SK-N-SH (cell line): ENCODE data around the gene CASP9. TPM values are rescaled to one million over a fixed set of nuclear protein-coding genes. Genes with fewer than 3 reads are reported as not detected.

ENCODE experiments used
- CTCF ChIA-PET: fragments of 300-600, 350-600 bp; formaldehyde crosslinking; extraction: SDS; loops from one replicate; lab custom pipeline; 2021; lab: Yijun Ruan, JAX
- POLR2A ChIA-PET: fragments of 350-600 bp; sonication (Branson Sonifier 250); formaldehyde crosslinking; extraction: SDS; loops from one replicate; lab custom pipeline; 2020; ENCODE audit warnings: antibody characterized with exemption, inconsistent platforms; lab: Yijun Ruan, JAX
- DNase-seq: peaks from one replicate; pipeline ENCODE4 v3.0.0; 2012
- H2AFZ ChIP-seq: fragments of 200-600 bp; sonication (generic); 2 replicates; pipeline ENCODE4 v1.8.1; 2016; ENCODE audit warnings: antibody characterized with exemption, mild to moderate bottlenecking, low read depth
- H3F3A ChIP-seq: fragments of 200-600 bp; sonication (generic); replicated peaks from 2 replicates; pipeline ENCODE3; 2016; ENCODE audit warnings: antibody characterized with exemption, mild to moderate bottlenecking; ENCODE audit not compliant: insufficient read depth
- H3K27ac ChIP-seq, 2 experiments: fragments of 200-500 bp in 1 of 2; fragments of 200-600 bp in 1 of 2; sonication (Bioruptor generic) in 1 of 2; sonication (generic), shearing (Covaris generic) in 1 of 2; 2 replicates each; pipeline versions ENCODE4 v1.5.1 to v1.6.1; 2014 to 2016; ENCODE audit warnings: low read depth in 2 of 2, inconsistent platforms in 1 of 2, low read length in 1 of 2, mild to moderate bottlenecking in 1 of 2, mixed read lengths in 1 of 2
- H3K27me3 ChIP-seq: fragments of 200-600 bp; sonication (generic), shearing (Covaris generic); 2 replicates; pipeline ENCODE4 v1.6.1; 2016; ENCODE audit warnings: mixed run types; ENCODE audit not compliant: insufficient read depth
- H3K36me3 ChIP-seq, 2 experiments: fragments of 200-500 bp in 1 of 2; fragments of 200-600 bp in 1 of 2; sonication (Bioruptor generic) in 1 of 2; sonication (generic) in 1 of 2; replicated peaks in 1 of 2; 2 replicates each; pipeline versions ENCODE3 to v1.5.1; 2014 to 2016; ENCODE audit warnings: low read length in 1 of 2, mild to moderate bottlenecking in 1 of 2; ENCODE audit not compliant: insufficient read depth in 2 of 2, control insufficient read depth in 1 of 2
- H3K4me1 ChIP-seq, 2 experiments: fragments of 200-500 bp in 1 of 2; fragments of 200-600 bp in 1 of 2; sonication (Bioruptor generic) in 1 of 2; sonication (generic), shearing (Covaris generic) in 1 of 2; 2 replicates each; pipeline versions ENCODE4 v1.5.1 to v1.6.1; 2014 to 2016; ENCODE audit warnings: low read depth in 1 of 2, low read length in 1 of 2, mixed run types in 1 of 2; ENCODE audit not compliant: insufficient read depth in 2 of 2, control insufficient read depth in 1 of 2
- H3K4me2 ChIP-seq: fragments of 200-600 bp; sonication (generic), shearing (Covaris generic); 2 replicates; pipeline ENCODE4 v1.6.1; 2017; ENCODE audit warnings: mixed run types
- H3K4me3 ChIP-seq, 2 experiments: fragments of 200-500 bp in 1 of 2; fragments of 200-600 bp in 1 of 2; sonication (Bioruptor generic) in 1 of 2; sonication (generic), shearing (Covaris generic) in 1 of 2; 2 replicates each; pipeline versions ENCODE4 v1.5.1 to v1.8.1; 2014 to 2016; ENCODE audit warnings: low read depth in 2 of 2, inconsistent platforms in 1 of 2, low read length in 1 of 2, mild to moderate bottlenecking in 1 of 2, mixed read lengths in 1 of 2, moderate library complexity in 1 of 2
- H3K79me2 ChIP-seq: fragments of 200-600 bp; sonication (generic); 2 replicates; pipeline ENCODE4 v1.8.1; 2017; ENCODE audit warnings: mild to moderate bottlenecking; ENCODE audit not compliant: insufficient read depth
- H3K9ac ChIP-seq: fragments of 200-600 bp; sonication (generic); 2 replicates; pipeline ENCODE4 v1.6.1; 2017; ENCODE audit warnings: mixed run types
- H3K9me2 ChIP-seq: fragments of 200-600 bp; sonication (generic); 2 replicates; pipeline ENCODE4 v1.6.1; 2017; ENCODE audit warnings: mixed run types
- H3K9me3 ChIP-seq: fragments of 200-600 bp; sonication (generic); 2 replicates; pipeline ENCODE4 v1.6.1; 2017; ENCODE audit warnings: mixed run types, mild to moderate bottlenecking, moderate library complexity
- H4K20me1 ChIP-seq: fragments of 200-600 bp; sonication (generic); 2 replicates; pipeline ENCODE4 v1.6.1; 2017; ENCODE audit warnings: mild to moderate bottlenecking, mixed run types; ENCODE audit not compliant: insufficient read depth
- IRF3 ChIP-seq: fragments of 150-350 bp; IDR thresholded peaks from 2 replicates; pipeline ENCODE4 v1.6.1; 2016; ENCODE audit warnings: mild to moderate bottlenecking, low read depth, low read length
- JUND ChIP-seq: IDR thresholded peaks from 2 replicates; pipeline ENCODE4 v1.4.0; 2012
- MEF2A ChIP-seq: IDR thresholded peaks from 2 replicates; pipeline ENCODE4 v1.4.0; 2012; ENCODE audit warnings: low read depth, borderline replicate concordance
- REST ChIP-seq: IDR thresholded peaks from 2 replicates; pipeline ENCODE4 v1.6.1; 2012; ENCODE audit warnings: mild to moderate bottlenecking, low read depth, low read length, moderate library complexity
- RFX5 ChIP-seq: IDR thresholded peaks from 2 replicates; pipeline ENCODE4 v1.6.1; 2012; ENCODE audit warnings: mild to moderate bottlenecking, improper control_type of control experiment, low read length
- SMC3 ChIP-seq: IDR thresholded peaks from 2 replicates; pipeline ENCODE4 v1.6.1; 2012; ENCODE audit warnings: low read depth, low read length, improper control_type of control experiment
- TAF1 ChIP-seq: IDR thresholded peaks from 2 replicates; pipeline ENCODE4 v1.6.1; 2012; ENCODE audit warnings: low read depth, mild to moderate bottlenecking, low read length, moderate library complexity, borderline replicate concordance
- ZBTB33 ChIP-seq: IDR thresholded peaks from 2 replicates; pipeline ENCODE4 v1.4.0; 2012; ENCODE audit warnings: low read depth, borderline replicate concordance
- WGBS: methylation state at CpG from one replicate; pipeline ENCODE4 v1.1.6; 2017; ENCODE audit warnings: low lambda C conversion rate; 5-methylcytosine and 5-hydroxymethylcytosine counted together
- polyA plus RNA-seq, 3 experiments: library from polyadenylated mRNA; depleted of rRNA; stranded (reverse); fragments of >200 nt; gene quantifications; 2 replicates each; pipeline ENCODE4 v1.2.3, GENCODE V29; 2012

CASP9 gene
- polyA plus RNA-seq, 1 of the 3 experiments (the other 2 are of a cell fraction) = 16.9 TPM

GRCh38 chr1:15571266-15571665, 47.3 kb upstream of the CASP9 start:
- Histone ChIP-seq H3K36me3 (peaks cover 38 to 42% of the 10 kb centered on the region in 2 experiments), H3K4me2 (no peak overlapping the region), H3K27ac (no peak overlapping the region), H3F3A (peaks cover 4% of the 10 kb centered on the region), H3K9ac (no peak overlapping the region), H3K9me3 (no peaks in the 10 kb centered on the region), H3K79me2 (no peaks in the 10 kb centered on the region), H3K9me2 (no peaks in the 10 kb centered on the region), H3K27me3 (no peaks in the 10 kb centered on the region), H4K20me1 (no peaks in the 10 kb centered on the region), H3K4me3 (no peak overlapping the region), H3K4me1 (no peaks in the 10 kb centered on the region; a peak in 2 of 4 replicates), H2AFZ (no peak overlapping the region)
- POLR2A ChIA-PET = no interaction called here
- no peak for TF ChIP-seq JUND
- no peak for TF ChIP-seq TAF1
- no peak for TF ChIP-seq RFX5
- TF ChIP-seq IRF3 = no peak
- no peak for TF ChIP-seq ZBTB33
- TF ChIP-seq REST = no peak
- TF ChIP-seq SMC3 = no peak
- DNase-seq = no peak
- CTCF ChIA-PET = interaction anchor here (1.8 kb wide), 1 partner anchor 13 kb away, joined by 7 read pairs; no protein-coding TSS in a partner anchor

GRCh38 chr1:15570861-15571260, 46.8 kb upstream of the CASP9 start:
- H3K27me3 ChIP-seq = no peaks in the 10 kb centered on the region
- no peak overlapping the region for H3K9ac ChIP-seq
- no peaks in the 10 kb centered on the region for H3K9me2 ChIP-seq
- no peaks in the 10 kb centered on the region for H3K79me2 ChIP-seq
- TF ChIP-seq MEF2A = no peak
- POLR2A ChIA-PET = no interaction called here
- H3K9me3 ChIP-seq = no peaks in the 10 kb centered on the region
- H3K4me3 ChIP-seq = no peak overlapping the region
- peaks cover 42 to 46% of the 10 kb centered on the region in 2 experiments for H3K36me3 ChIP-seq
- H3F3A ChIP-seq = peaks cover 4% of the 10 kb centered on the region
- 96% methylated on average over 1 of the region's 1 CpG for WGBS
- H4K20me1 ChIP-seq = no peaks in the 10 kb centered on the region
- H3K4me2 ChIP-seq = no peak overlapping the region
- CTCF ChIA-PET = interaction anchor here (1.8 kb wide), 1 partner anchor 13 kb away, joined by 7 read pairs; no protein-coding TSS in a partner anchor
- H3K4me1 ChIP-seq = no peaks in the 10 kb centered on the region; a peak in 2 of 4 replicates
- H2AFZ ChIP-seq = no peak overlapping the region
- no peak overlapping the region for H3K27ac ChIP-seq
- DNase-seq = no peak
